GM18526 (cell line): ENCODE measurements around the gene RAD51C.

ENCODE experiments used
- POLR2A ChIP-seq: IDR thresholded peaks from 3 replicates; pipeline ENCODE4 v1.6.1; 2011; ENCODE audit not compliant: insufficient read length; ENCODE audit errors: extremely low read depth

The RAD51C gene

DNA sequence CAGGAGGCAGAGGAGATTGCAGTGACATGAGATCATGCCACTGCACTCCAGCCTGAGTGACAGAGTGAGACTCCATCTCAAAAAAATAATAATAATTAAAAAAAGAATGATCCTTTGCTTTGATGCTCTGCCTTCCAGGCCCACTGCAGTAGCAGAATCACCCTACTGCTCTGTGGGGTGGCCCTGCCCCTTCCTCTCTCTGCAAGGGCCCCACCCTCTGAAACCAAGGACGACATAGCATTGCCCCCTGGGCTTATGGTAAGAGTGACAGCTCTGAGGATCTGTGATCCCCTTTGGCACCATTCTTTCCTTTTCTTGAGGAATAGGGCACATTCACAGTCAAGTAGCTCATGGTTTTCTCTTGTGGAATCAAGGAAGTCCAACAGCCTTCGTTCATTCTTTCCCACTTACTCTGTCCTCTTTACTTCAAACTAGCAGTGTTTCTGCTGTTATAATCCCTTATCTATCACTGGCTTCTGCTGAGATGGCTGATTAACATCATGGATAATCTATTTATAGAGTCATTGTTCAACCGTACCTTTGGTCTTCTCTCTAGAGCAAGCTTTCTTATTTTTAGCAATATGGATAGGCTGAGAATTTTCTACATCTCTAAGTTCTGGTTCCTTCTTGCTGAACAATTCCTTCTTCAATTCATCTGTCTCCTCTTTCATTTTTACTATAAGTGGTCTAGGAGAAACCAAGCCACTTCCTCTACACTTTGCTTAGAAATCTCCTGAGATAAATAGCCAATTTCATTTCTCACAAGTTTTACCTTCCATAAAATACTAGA is 14.1 kb downstream of the RAD51C start:
- TF ChIP-seq POLR2A = no peak

DNA sequence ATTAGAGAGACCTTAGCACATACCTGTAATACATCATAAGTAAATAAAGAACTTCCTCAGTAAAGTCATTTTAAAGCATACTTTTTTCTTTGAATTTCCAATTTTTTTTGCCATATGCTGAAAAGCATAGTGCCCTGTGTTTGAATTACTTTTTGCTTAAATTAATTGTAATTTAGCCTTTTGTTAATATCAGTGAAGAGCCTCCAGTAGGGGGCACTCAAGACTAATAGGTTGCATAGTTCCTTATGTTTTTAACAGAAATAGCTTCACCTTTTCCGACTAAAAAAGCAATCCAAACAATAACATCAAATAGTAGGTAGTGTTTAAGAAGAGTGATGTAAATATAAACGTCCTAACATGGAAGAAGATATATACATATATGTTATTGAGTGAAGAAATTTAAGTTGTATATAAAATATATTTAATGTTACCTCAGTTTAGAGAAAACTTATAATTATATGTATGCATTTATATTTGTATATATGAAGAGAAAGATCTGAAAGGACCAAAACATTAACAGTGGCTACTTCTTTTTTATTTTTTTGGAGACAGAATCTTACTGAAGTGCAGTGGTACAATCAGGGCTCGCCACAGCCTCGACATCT is 18.6 kb downstream of the RAD51C start:
- no peak for TF ChIP-seq POLR2A

GRCh38 chr17:58722274-58722673 is 29.9 kb downstream of the RAD51C start:
- no peak for TF ChIP-seq POLR2A

DNA sequence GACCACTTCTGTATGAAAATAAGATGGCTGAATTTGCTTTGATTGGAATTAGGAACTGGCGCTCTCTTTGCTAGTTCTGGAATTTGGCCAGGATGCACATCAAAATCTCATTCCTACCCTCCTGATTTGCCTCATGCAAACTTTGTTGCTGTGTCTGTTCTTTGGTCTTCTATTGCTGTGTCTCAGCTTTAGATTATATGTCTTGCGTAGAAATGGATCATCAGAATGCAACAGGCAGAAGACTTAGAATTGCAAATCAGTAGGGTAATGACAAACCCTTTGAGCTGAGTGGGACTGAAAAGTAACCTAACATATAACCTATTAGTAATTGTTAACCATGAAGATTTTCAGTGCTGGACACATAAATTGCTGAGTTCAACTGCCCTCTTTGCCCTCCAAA is 30.3 kb downstream of the RAD51C start:
- no peak for TF ChIP-seq POLR2A

- TF ChIP-seq POLR2A = no peak
Measured at GRCh38 chr17:58728798-58729197, 36.4 kb downstream of the RAD51C start.

DNA sequence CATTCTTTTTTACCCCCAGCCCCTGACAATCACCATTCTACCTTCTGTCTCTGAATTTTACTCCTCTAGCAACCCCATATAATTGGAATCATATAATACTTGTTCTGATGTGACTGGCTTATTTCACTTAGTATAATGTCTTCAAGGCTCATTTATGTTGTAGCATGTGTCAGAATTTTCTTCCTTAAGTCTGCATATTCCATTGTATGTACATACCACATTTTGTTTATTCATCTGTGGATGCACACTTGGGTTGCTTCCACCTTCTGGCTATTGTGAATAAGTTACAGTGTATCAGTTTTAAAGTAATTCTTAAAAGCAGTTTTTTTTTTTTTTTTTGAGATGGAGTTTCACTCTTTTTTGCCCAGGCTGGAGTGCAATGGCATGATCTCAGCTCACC is 38.5 kb downstream of the RAD51C start:
- TF ChIP-seq POLR2A = no peak

DNA sequence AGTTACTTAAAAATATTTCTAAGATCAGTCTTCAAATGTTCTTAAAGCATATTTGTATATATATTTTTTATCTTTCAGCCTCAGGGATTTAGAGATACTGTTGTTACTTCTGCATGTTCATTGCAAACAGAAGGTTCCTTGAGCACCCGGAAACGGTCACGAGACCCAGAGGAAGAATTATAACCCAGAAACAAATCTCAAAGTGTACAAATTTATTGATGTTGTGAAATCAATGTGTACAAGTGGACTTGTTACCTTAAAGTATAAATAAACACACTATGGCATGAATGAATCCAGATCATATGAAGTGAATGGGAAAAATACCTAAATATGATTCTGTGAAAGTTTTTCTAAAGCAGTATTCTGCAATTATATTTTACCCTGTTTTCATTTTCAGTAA is 41.6 kb downstream of the RAD51C start:
- no peak for TF ChIP-seq POLR2A

DNA sequence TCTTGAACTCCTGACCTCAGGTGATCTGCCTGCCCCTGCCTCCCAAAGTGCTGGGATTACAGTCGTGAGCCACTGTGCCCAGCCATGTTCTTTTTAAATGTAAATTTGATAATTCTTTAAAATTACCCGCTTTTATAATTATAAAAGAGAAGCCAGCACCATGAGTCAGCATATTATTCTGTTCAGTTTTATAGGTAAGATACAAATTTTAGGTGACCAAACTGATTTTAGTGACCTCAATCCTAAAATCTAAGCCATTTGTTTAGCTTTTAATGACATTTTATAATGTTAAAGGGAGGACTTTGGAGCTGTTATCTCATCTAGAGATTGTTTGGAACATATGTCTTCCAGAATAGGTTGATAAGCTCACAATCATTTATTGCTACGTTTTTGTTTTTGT is 42.4 kb downstream of the RAD51C start:
- TF ChIP-seq POLR2A = no peak

DNA sequence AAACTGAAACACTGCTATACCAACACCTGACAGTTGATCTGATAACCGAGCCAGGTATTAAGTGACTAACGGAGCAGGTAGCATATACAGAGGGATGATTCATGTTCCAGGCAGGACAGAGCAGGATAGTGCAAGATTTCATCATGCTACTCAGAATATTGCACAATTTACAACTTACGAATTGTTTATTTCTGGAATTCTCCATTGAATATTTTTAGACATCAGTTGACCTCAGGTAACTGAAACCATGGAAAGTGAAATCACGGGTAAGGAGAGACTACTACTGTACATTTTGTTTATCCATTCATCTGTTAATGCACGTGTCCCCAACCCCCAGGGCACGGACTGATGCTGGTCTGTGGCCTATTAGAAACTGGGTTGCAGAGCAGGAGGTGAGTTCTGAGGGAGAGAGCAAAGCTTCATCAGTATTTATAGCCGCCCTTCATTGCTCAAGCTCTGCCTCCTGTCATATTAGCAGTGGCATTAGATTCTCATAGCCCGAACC is 48.8 kb downstream of the RAD51C start:
- TF ChIP-seq POLR2A = no peak

DNA sequence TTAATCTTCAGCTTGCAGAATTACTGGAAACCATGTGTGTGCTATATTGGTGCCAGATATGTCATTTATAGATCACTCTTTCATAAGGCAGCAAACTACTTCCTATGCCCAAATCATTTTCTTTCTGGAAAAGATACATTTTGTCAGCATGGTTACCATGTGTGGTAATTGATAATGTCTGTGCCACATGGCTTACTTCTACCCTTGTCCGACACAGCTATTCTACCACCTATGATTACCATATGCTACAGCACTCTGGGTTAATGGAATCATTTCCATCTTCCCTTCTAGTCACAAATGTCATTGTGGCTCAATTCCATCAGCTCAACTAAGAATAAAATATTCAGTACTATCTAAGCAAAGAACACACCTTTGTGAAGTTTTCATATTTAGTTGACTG is 55.3 kb downstream of the RAD51C start:
- no peak for TF ChIP-seq POLR2A

GRCh38 chr17:58753026-58753425 is 60.6 kb downstream of the RAD51C start:
- TF ChIP-seq POLR2A = no peak

DNA sequence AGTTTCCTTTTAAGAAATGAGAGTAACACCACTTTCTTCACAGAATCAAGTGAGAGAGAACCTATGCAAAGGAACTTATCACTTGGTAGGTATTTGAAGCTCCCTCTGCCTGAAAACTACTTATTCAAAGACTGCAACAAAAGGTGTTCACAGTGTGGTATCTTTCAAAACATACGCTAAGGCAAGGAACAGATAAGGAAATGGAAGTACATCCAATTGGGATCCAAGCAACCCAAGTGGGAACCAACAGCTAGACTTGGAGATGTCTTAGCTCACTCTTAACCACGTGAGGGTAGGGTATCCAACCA is 62.8 kb downstream of the RAD51C start:
- TF ChIP-seq POLR2A = no peak

GRCh38 chr17:58755577-58756245 is 63.3 kb downstream of the RAD51C start, which contains the start of gene PPM1E:
TSS of gene PPM1E (plus strand) at chr17:58755854.
- TF ChIP-seq POLR2A = no peak

DNA sequence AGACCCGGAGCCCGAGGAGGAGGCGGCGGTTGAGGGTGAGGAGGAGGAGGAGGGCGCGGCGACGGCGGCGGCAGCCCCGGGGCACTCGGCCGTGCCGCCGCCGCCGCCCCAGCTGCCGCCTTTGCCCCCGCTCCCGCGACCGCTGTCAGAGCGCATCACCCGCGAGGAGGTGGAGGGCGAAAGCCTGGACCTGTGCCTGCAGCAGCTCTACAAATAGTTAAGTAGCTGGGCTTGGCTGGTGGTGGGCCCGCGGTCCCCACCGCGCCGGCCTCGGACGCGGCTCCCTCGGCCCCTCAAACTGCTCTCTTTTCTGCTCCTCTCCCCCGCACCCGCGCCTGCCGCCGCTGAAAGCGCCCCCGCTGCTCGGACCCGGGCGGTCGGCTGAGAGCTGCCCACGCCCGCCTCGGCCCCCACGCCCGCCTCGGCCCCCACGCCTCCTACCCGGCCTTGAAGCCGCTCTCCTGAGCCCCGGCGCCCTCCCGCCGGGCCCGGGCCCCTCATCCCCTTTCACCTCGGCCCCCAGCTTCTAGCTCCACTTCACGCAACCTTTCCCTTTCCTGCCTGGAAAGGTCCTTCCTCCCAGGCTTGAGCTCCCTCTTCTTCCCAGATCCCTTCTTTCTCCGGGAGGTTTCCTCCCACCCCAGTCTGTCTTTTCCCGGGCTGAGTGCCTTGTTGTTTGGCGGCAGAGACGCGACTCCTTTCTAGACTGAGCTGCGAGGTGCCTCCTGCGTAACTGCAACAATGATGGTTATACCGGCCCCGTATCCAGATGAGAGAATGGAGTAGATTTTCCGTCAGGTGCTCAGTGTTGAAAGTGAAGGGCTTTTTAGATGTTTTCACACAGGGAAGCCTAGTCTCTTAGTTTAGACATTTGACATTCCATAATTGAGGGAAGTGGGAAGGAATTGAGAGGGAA is 64.1 kb downstream of the RAD51C start:
- TF ChIP-seq POLR2A = no peak

DNA sequence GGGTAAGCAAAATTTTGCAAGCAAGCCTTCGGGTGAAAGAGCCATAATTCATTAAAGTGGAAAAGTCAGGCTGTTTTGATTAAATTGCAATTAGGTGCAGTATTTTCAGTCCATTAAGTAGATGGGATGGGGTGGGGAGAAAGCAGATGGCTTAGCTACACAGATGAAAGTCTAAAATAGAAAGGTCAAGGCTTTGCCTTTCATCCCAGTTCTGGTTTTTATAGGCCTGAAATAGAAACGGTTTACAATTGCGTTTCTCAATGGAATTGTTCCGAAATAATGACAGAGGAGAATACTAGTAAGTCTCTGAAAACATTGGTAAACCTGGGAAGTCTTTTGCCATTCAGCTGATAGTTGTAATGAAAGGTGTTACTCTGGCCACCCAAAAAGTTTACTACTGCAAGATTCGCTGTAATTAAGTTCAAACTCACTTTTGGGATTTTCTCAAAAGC is 64.8 kb downstream of the RAD51C start:
- no peak for TF ChIP-seq POLR2A
